HUES64 (cell line): Measurements from ENCODE around the gene CHRNA7.
"Not testable (repeated sequence)": the region's sequence is repeated elsewhere in the genome, so short reads cannot be mapped to it uniquely, and the experiment has no call there.

ENCODE experiments used
- H3K27ac ChIP-seq: 2 replicates; pipeline ENCODE4 v1.7.0; 2013; ENCODE audit warnings: low read depth, low read length, inconsistent platforms
- H3K27me3 ChIP-seq: 2 replicates; pipeline ENCODE4 v1.6.1; 2013; ENCODE audit warnings: mild to moderate bottlenecking, low read length; ENCODE audit not compliant: insufficient read depth
- H3K36me3 ChIP-seq: 2 replicates; pipeline ENCODE4 v1.6.1; 2013; ENCODE audit warnings: mild to moderate bottlenecking, low read length; ENCODE audit not compliant: insufficient read depth
- H3K4me1 ChIP-seq: 2 replicates; pipeline ENCODE4 v1.6.1; 2013; ENCODE audit warnings: mild to moderate bottlenecking, low read length, moderate library complexity; ENCODE audit not compliant: insufficient read depth
- H3K4me3 ChIP-seq: 2 replicates; pipeline ENCODE4 v1.5.1; 2013; ENCODE audit warnings: mild to moderate bottlenecking, low read length, moderate library complexity
- H3K9ac ChIP-seq: 2 replicates; pipeline ENCODE4 v1.6.1; 2013; ENCODE audit warnings: mild to moderate bottlenecking, low read depth, low read length
- H3K9me3 ChIP-seq: 2 replicates; pipeline ENCODE4 v1.6.1; 2013; ENCODE audit warnings: low read depth, low read length; ENCODE audit not compliant: insufficient read depth
- WGBS: fragments of 150-250, 120-280 bp; methylation state at CpG from one replicate; pipeline ENCODE4 v1.1.7; 2013; ENCODE audit warnings: missing lambda C conversion rate; 5-methylcytosine and 5-hydroxymethylcytosine counted together

Gene CHRNA7

DNA sequence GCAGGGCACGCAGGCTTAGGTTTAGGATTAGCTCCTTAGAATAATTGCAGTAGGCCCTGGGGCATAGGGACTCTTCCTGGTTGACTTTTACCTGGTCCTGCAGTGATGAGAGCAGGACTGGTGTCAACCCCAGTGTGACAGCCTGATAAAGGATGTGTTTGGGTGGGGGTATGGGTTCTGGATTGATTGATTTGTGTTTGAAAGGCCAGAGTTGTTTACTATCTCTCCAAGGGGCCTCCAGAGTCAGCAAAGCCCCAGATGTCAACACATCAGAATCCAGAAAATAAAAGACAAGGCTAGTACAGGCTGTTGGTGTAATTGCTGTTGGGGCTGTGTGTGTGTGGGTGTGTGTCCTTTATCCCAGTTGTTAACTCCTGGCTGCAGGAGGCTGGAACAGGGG, 122.3 kb downstream of the CHRNA7 start:
- no peaks in the 10 kb centered on the region for H3K9me3 ChIP-seq
- H3K36me3 ChIP-seq, result no peaks in the 10 kb centered on the region
- no peak overlapping the region for H3K27ac ChIP-seq
- H3K27me3 ChIP-seq, result no peaks in the 10 kb centered on the region
- no peak overlapping the region for H3K4me3 ChIP-seq
- H3K4me1 ChIP-seq, result peaks cover 8% of the 10 kb centered on the region
- no peak overlapping the region for H3K9ac ChIP-seq
- 41% methylated on average over 1 of the region's 1 CpG for WGBS

GRCh38 chr15:32153868-32154623, 123.7 kb downstream of the CHRNA7 start:
- WGBS, result no CpG with 5 or more reads among the region's 18 CpGs
- not testable (repeated sequence) for H3K27ac ChIP-seq, H3K4me1 ChIP-seq, H3K36me3 ChIP-seq, H3K9me3 ChIP-seq, H3K9ac ChIP-seq, H3K4me3 ChIP-seq, H3K27me3 ChIP-seq

DNA sequence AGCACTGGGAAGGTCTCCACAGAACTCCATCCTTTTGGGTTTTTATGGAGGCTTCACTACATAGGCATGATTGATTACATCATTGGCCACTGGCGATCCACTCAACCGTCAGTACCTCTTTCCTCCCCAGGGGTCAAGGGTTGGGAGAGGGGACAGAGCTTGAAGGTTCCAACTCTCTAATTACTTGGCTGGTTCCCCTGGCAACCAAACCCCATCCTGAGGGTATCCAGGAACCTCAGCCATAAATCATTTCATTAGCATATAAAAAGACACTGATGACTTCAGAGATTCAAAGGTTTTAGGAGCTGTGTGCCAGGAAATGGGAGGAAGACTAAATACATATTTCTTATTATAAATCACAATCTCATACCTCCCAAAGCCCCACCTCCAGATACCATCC, 131.8 kb downstream of the CHRNA7 start:
- H3K36me3 ChIP-seq, H3K27ac ChIP-seq, H3K4me1 ChIP-seq, H3K27me3 ChIP-seq, H3K9me3 ChIP-seq, H3K9ac ChIP-seq, H3K4me3 ChIP-seq: not testable (repeated sequence)
- no CpG with 5 or more reads among the region's 2 CpGs for WGBS

DNA sequence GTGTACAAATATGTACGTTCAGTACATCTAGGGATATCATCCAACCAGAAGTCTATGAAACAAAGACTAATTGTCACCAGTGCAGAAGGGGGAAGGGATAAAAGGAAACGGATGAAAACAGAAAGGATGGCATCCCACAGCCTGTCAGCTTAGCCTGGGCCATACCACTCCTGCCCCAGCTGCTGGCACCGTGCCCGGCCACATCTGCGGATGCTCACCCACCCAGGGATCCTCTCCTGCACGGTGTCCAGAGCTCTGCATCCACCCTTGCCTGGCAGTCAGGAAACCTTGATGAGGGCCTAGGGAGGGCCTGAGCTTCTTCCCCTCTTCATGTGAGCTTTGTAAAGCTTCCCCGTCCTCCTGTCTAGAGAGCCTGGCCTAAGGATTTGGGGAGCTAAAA, 133.8 kb downstream of the CHRNA7 start:
- not testable (repeated sequence) for H3K36me3 ChIP-seq, H3K27ac ChIP-seq, H3K9ac ChIP-seq, H3K27me3 ChIP-seq, H3K9me3 ChIP-seq, H3K4me3 ChIP-seq, H3K4me1 ChIP-seq
- no CpG with 5 or more reads among the region's 7 CpGs for WGBS

GRCh38 chr15:32164747-32165146, 134.4 kb downstream of the CHRNA7 start:
- WGBS, result no CpG with 5 or more reads among the region's 1 CpG
- not testable (repeated sequence) for H3K9ac ChIP-seq, H3K4me3 ChIP-seq, H3K9me3 ChIP-seq, H3K27ac ChIP-seq, H3K36me3 ChIP-seq, H3K4me1 ChIP-seq, H3K27me3 ChIP-seq

DNA sequence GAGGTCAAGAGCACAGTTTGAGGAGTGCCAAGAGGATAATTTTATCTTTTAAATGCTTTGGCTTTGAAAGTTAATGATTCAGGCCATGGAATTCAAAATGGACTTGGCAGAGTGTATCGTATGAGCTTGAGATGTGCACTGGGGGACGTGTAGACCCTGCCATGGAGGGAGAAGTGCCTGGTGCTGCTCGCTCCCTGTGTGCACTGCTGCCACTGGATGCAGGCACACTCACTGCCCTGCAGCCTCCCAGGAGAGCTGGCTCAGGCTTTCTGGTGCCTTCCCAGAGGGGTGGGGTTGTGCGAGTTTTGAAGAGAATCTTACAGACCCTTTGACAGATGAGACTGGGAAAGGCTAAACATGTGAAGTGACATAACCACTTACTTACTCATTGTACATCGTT, 135.5 kb downstream of the CHRNA7 start:
- not testable (repeated sequence) for H3K4me3 ChIP-seq, H3K9me3 ChIP-seq, H3K27me3 ChIP-seq, H3K27ac ChIP-seq, H3K4me1 ChIP-seq, H3K9ac ChIP-seq, H3K36me3 ChIP-seq
- WGBS, result 83% methylated on average over 1 of the region's 5 CpGs

DNA sequence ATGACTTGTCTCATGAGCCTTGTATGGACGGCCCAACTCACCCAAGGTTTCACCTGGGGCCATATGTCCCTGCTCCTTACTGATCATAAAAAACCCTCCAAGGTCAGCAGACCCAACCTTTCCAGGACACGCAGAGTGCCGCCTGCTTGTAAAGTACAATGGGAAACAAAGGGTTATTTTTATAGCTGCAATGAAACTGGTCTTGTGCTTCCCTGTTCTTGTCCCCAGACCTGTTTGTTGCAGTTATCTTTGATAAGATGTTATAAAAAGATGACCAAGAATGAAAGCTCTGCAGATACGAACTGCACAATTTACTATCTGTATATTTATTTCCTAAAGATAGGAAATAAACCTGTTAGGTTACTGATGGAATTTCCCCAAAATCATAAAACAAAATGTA, 136.0 kb downstream of the CHRNA7 start:
- H3K9ac ChIP-seq, H3K4me3 ChIP-seq, H3K27me3 ChIP-seq, H3K27ac ChIP-seq, H3K9me3 ChIP-seq, H3K36me3 ChIP-seq, H3K4me1 ChIP-seq: not testable (repeated sequence)
- whole genome bisulfite sequencing, result 91% methylated on average over 3 of the region's 4 CpGs

- H3K36me3 ChIP-seq, H3K4me1 ChIP-seq, H3K27me3 ChIP-seq, H3K9me3 ChIP-seq, H3K27ac ChIP-seq, H3K4me3 ChIP-seq, H3K9ac ChIP-seq: not testable (repeated sequence)
- 96% methylated on average over 13 of the region's 35 CpGs for WGBS
Observed at GRCh38 chr15:32167913-32168312, 137.6 kb downstream of the CHRNA7 start.

GRCh38 chr15:32180579-32180978, 150.3 kb downstream of the CHRNA7 start:
- not testable (repeated sequence) for H3K27ac ChIP-seq, H3K9ac ChIP-seq, H3K27me3 ChIP-seq, H3K4me3 ChIP-seq, H3K4me1 ChIP-seq, H3K36me3 ChIP-seq, H3K9me3 ChIP-seq
- no CpG with 5 or more reads among the region's 5 CpGs for WGBS

- no CpG with 5 or more reads among the region's 4 CpGs for WGBS
- not testable (repeated sequence) for H3K36me3 ChIP-seq, H3K4me3 ChIP-seq, H3K9ac ChIP-seq, H3K27ac ChIP-seq, H3K4me1 ChIP-seq, H3K9me3 ChIP-seq, H3K27me3 ChIP-seq
Observed at GRCh38 chr15:32193780-32194179, 163.5 kb downstream of the CHRNA7 start.

DNA sequence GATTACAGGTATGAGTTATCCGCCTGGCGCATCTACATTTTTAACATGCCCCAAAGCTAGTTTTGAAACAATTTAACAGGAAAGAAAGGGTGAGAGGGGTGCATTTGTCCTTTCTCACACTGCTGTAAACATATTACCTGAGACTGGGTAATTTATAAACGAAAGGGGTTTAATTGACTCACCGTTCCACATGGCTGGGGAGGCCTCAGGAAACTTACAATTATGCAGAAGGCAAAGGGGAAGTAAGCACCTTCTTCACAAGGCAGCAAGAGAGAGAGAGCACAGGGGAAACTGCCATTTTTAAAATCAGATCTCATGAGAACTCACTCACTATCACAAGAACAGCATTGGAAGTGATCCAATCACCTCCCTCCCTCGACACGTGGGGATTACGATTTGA, 165.9 kb downstream of the CHRNA7 start:
- not testable (repeated sequence) for H3K9me3 ChIP-seq, H3K27ac ChIP-seq, H3K9ac ChIP-seq, H3K27me3 ChIP-seq, H3K36me3 ChIP-seq, H3K4me1 ChIP-seq, H3K4me3 ChIP-seq
- WGBS, result no CpG with 5 or more reads among the region's 7 CpGs

- H3K27ac ChIP-seq, H3K27me3 ChIP-seq, H3K9ac ChIP-seq, H3K4me1 ChIP-seq, H3K36me3 ChIP-seq, H3K4me3 ChIP-seq, H3K9me3 ChIP-seq: not testable (repeated sequence)
- no CpG with 5 or more reads among the region's 5 CpGs for WGBS
Observed at GRCh38 chr15:32198938-32199337, 168.6 kb downstream of the CHRNA7 start.
